AG09319 (cell line): ENCODE data around the gene TRPV5.

ENCODE experiments used
- DNase-seq: peaks from one replicate; pipeline ENCODE4 v3.0.0-alpha.2; 2010; ENCODE audit warnings: low read depth; ENCODE audit errors: extremely low read depth
- TF ChIP-seq, protein P1 (sequence below): IDR thresholded peaks from 2 replicates; pipeline ENCODE4 v1.5.1; 2011; ENCODE audit warnings: low read depth, mild to moderate bottlenecking, inconsistent platforms, low read length, moderate library complexity

TRPV5 gene

DNA sequence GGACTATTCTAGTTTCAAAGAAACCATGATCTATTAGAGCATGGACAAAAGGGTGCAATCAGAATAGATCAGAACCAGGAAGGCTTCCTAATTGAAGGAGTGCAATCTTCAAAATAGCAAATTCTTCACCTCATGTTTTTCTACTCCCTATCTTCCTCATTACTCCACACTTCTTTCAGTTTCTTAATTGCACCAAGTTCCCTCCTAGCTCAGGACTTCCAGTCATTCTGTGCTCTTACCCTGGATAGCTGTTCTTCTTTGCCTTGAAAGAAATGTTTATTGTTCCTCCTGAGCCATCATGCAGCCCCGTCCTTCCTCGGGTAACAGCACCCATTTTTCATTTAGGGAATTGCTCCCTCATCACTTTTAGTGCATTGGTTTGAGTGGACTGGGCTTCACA, 23.1 kb downstream of the TRPV5 start:
- DNase-seq, result no peak
- TF ChIP-seq, protein P1, sequence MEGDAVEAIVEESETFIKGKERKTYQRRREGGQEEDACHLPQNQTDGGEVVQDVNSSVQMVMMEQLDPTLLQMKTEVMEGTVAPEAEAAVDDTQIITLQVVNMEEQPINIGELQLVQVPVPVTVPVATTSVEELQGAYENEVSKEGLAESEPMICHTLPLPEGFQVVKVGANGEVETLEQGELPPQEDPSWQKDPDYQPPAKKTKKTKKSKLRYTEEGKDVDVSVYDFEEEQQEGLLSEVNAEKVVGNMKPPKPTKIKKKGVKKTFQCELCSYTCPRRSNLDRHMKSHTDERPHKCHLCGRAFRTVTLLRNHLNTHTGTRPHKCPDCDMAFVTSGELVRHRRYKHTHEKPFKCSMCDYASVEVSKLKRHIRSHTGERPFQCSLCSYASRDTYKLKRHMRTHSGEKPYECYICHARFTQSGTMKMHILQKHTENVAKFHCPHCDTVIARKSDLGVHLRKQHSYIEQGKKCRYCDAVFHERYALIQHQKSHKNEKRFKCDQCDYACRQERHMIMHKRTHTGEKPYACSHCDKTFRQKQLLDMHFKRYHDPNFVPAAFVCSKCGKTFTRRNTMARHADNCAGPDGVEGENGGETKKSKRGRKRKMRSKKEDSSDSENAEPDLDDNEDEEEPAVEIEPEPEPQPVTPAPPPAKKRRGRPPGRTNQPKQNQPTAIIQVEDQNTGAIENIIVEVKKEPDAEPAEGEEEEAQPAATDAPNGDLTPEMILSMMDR, result no peak

DNA sequence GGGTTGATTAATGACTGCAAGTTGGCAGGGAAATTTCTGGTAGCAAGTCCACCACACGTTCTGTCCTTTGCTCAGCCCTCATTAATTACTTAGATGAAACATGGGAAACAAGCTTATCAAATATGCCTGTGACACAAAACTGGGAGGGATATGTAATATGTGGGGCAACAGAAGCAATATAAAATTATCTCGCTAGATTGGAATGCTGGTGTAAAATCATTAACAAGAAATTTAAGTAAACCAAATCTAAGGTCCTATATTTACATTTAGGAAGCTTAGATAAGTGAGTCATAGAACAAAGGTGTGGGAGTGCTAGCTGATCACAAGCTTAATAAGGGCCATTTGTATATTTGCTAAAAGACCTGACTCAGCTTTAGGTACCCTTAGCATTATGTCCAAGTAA, 23.5 kb downstream of the TRPV5 start:
- no peak for DNase-seq
- TF ChIP-seq, protein P1, result no peak

DNA sequence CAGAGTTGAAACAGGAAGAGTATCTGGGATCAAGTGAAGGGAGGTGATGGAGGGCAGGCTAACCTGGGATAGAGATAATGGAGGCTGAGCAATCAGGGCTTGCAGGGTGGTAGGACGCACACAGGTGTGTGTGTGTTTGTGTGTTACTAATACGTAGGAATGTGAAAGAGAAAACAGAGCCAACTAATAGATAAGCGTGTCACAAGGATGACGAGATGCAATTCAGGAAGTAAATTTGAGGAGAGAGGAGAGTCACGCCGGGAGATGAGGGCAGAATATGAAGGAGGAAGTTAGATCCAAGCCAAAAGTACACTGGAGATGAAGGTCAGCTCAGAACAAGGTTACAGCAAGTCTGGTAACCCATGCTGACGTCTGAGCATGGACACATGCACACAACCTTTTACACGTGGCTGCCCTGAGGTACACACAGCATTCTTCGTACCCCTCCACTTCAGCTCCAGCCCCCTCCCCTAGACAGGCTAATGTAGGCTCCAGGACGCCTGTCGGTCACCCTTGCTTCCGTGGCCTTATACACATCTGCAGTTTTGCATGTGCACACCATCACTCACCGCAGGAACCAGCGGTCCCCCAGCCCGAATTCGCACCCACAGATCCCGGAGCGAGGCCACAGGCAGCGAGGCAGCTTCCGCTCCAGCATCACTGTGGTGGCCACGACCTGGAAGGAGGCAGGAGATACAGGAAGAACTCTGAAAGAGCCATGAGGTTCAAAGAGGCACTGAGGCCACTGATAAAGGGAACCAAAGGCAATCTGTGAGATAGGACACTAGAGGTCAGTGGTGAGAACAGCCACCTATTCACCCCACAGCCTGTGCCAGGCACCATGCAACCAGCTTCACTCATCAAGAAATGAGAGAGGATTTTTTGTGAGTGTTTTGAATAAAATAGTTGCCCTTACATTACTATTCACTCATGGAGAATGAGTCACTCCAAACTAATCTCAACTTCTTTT, 24.3 kb downstream of the TRPV5 start:
- no peak for DNase-seq
- TF ChIP-seq, protein P1, result no peak; the same call in 1 of the 2 replicates

DNA sequence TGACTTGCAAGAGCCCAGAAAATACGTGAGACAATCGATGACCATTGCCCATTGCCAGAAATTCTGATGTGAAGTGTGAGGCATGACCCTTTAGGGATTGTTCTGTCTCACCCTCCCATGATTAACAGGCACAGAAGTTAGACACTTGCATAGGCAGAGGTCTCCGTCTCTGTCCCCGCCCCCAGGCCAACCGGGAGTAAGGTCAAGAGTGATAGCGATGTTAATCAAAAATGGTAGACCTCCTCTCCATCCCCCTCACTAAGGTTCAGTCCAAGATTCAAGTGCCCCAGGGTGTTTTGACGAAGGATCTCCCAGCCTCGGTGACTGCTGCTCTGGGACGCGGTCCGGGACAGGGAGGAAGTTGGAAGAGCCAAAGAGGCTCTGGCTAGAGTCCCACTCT, 25.3 kb downstream of the TRPV5 start:
- TF ChIP-seq, protein P1, result no peak
- DNase-seq, result no peak

DNA sequence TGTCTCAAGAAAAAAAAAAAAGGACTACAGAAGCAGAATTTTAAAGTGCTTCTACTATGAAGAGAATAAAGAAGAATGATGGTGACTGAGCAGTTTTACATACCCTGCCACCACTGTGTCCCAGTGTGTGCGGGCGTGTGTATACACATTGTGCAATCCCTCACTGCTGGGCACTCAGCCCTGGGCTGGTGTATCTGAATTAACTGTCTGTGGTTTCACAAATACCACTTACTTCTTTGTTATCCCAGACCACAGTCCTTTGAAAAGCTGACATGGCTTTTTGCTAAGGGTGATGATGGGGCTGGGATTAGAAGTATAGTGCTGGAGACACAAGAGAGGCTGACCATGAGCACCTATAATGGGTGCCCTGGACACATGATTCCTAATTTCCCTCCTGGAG, 26.9 kb downstream of the TRPV5 start:
- no peak for DNase-seq
- TF ChIP-seq, protein P1, result no peak

DNA sequence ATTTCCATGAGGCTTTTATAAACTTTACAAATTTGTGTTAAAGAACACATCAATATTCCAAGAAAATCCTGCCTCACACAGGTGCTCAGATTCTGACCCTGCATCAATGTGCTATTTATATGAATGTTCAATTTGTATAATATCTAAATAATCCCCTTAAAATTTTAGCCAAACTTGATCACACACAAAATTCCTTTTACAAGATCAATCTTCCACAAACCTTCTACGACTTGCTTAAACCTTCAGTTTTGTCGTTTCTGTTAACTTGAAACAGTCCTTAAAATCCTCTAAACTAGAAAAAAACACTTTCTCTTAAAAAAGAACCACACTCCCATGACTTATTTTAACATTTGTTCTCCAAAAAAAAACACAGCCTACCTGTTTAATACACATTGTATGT, 27.8 kb downstream of the TRPV5 start:
- DNase-seq, result no peak
- TF ChIP-seq, protein P1, result no peak

DNA sequence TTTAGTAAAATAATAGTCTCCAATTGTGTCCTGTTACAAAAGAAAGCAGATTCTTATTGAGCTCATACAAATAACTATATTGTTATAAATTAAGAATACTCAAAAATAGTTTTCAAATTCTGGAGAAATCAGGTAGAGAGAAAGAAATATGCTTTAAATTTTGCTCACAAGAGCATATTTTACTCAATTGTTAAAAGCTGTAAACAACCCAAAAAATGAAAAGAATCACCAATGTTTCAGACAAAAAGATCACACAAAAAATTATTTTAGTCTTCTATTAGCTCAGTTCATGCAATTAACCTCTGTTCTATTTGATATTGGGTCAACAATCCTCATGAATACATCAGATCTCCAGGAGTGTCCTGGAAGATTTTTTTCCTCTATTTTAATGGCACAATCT, 29.4 kb downstream of the TRPV5 start:
- no peak for DNase-seq
- TF ChIP-seq, protein P1, result no peak
